ENCODE results near the gene DCBLD2. TPM values are rescaled to one million over a fixed set of nuclear protein-coding genes. Genes with fewer than 3 reads are reported as not detected.

DCBLD2 gene
- total and polyA plus RNA-seq, 2 donors (not counting 3 experiments of a cell fraction or from before 2014, with no cell fraction given): 28.7 to 77.3 TPM

DNA sequence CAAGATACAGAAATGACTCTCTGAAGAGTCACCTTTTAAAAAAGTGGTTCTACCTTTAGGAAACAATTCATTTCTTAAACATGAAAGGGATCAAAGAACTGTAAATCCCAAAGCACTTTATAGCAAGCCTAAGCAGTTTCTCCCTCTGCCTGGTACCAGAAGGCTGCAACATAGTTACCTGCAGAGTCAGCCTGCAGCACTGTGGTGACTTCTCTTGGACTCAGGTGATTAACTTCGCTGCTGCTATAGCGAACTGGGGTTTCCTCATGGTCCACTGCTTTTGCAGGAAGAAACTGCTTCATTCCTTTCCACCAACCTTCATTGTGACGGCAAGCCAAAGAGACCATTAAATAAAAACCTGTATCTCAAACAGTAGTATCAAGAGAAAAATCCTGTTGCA, 101.1 kb downstream of the DCBLD2 start:
- Histone ChIP-seq H3K9ac (replicated peaks; ENCODE audit: extremely low read depth, insufficient read depth, low read length) (no peak overlapping the region), H4K20me1 (replicated peaks; ENCODE audit: control insufficient read depth, extremely low read depth, insufficient read depth, low read length) (no peaks in the 10 kb centered on the region), H3K4me1 (ENCODE audit: control insufficient read depth, extremely low read depth, insufficient read depth, low read length) (no peaks in the 10 kb centered on the region), H3K4me2 (ENCODE audit: insufficient read depth, low read length) (no peak overlapping the region), H3K27me3 (ENCODE audit: control insufficient read depth in 2 of 2, insufficient read depth in 2 of 2, low read length in 2 of 2) (no peaks in the 10 kb centered on the region), H3K27ac (ENCODE audit: insufficient read depth, low read depth, low read length) (no peak overlapping the region), H3K36me3 (ENCODE audit: control insufficient read depth in 2 of 2, extremely low read depth in 1 of 2, insufficient read depth in 2 of 2, low read length in 2 of 2) (peaks cover 6 to 18% of the 10 kb centered on the region in 2 experiments), H2AFZ (ENCODE audit: low read depth, low read length) (no peak overlapping the region), H3K9me1 (replicated peaks; ENCODE audit: control insufficient read depth, extremely low read depth, insufficient read depth, low read length) (no peaks in the 10 kb centered on the region), H3K79me2 (ENCODE audit: control insufficient read depth, insufficient read depth, low read length) (no peaks in the 10 kb centered on the region), H3K9me3 (replicated peaks; ENCODE audit: control insufficient read depth, insufficient read depth, low read length) (no peaks in the 10 kb centered on the region), H3K4me3 (replicated peaks in 1 of 3; ENCODE audit: insufficient read depth in 1 of 3, low read depth in 1 of 3, low read length in 3 of 3) (no peak overlapping the region)
- dilution Hi-C loops (cut with MboI; ENCODE audit: extremely low pct_ligation_motif_present, low sequenced_read_pairs): loop anchor here (25.0 kb wide), 1 partner anchor 188 kb away; no protein-coding TSS in a partner anchor
- no peak for DNase-seq (ENCODE audit: low read depth, low spot score)
- no peak for FAIRE-seq
- ChIA-PET CTCF (interaction anchor here (7.2 kb wide), 1 partner anchor 198 kb away, joined by 63 read pairs; no protein-coding TSS in a partner anchor), POLR2A (no interaction called here)
- TF ChIP-seq MYC (IDR thresholded peaks at IDR 0.05; ENCODE audit: low read depth, low read length) (no peak), JUN (IDR thresholded peaks at IDR 0.05; ENCODE audit: borderline replicate concordance, insufficient read depth, insufficient read length, low read depth) (no peak), POLR2AphosphoS5 (IDR thresholded peaks at IDR 0.05; ENCODE audit: insufficient read depth, low read depth, low read length) (no peak), MAX (IDR thresholded peaks at IDR 0.05; ENCODE audit: insufficient read depth, insufficient read length) (no peak), GATA2 (IDR thresholded peaks at IDR 0.05; ENCODE audit: insufficient read depth, insufficient read length, low read depth, low read length) (no peak), FOS (IDR thresholded peaks at IDR 0.05; ENCODE audit: borderline replicate concordance, insufficient read depth, low read length) (no peak)
- TF ChIP-seq, protein P1, sequence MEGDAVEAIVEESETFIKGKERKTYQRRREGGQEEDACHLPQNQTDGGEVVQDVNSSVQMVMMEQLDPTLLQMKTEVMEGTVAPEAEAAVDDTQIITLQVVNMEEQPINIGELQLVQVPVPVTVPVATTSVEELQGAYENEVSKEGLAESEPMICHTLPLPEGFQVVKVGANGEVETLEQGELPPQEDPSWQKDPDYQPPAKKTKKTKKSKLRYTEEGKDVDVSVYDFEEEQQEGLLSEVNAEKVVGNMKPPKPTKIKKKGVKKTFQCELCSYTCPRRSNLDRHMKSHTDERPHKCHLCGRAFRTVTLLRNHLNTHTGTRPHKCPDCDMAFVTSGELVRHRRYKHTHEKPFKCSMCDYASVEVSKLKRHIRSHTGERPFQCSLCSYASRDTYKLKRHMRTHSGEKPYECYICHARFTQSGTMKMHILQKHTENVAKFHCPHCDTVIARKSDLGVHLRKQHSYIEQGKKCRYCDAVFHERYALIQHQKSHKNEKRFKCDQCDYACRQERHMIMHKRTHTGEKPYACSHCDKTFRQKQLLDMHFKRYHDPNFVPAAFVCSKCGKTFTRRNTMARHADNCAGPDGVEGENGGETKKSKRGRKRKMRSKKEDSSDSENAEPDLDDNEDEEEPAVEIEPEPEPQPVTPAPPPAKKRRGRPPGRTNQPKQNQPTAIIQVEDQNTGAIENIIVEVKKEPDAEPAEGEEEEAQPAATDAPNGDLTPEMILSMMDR (IDR thresholded peaks at IDR 0.05; ENCODE audit: extremely low read depth in 1 of 2, insufficient read depth in 1 of 2, low read depth in 1 of 2, low read length in 2 of 2): no peak
- BruUV-seq (replicated peaks): no TSS peak
- intact Hi-C loops (cut with micrococcal nuclease): no loop called here
